SK-N-SH (cell line): Measurements from ENCODE around the gene TMED8. TPM values are rescaled to one million over a fixed set of nuclear protein-coding genes. Genes with fewer than 3 reads are reported as not detected.

Source experiments
- CTCF ChIA-PET: fragments of 300-600, 350-600 bp; formaldehyde crosslinking; extraction: SDS; loops from one replicate; lab custom pipeline; 2021; lab: Yijun Ruan, JAX
- POLR2A ChIA-PET: fragments of 350-600 bp; sonication (Branson Sonifier 250); formaldehyde crosslinking; extraction: SDS; loops from one replicate; lab custom pipeline; 2020; ENCODE audit warnings: antibody characterized with exemption, inconsistent platforms; lab: Yijun Ruan, JAX
- DNase-seq: peaks from one replicate; pipeline ENCODE4 v3.0.0; 2012
- H2AFZ ChIP-seq: fragments of 200-600 bp; sonication (generic); 2 replicates; pipeline ENCODE4 v1.8.1; 2016; ENCODE audit warnings: antibody characterized with exemption, mild to moderate bottlenecking, low read depth
- H3F3A ChIP-seq: fragments of 200-600 bp; sonication (generic); replicated peaks from 2 replicates; pipeline ENCODE3; 2016; ENCODE audit warnings: antibody characterized with exemption, mild to moderate bottlenecking; ENCODE audit not compliant: insufficient read depth
- H3K27ac ChIP-seq, 2 experiments: fragments of 200-500 bp in 1 of 2; fragments of 200-600 bp in 1 of 2; sonication (Bioruptor generic) in 1 of 2; sonication (generic), shearing (Covaris generic) in 1 of 2; 2 replicates each; pipeline versions ENCODE4 v1.5.1 to v1.6.1; 2014 to 2016; ENCODE audit warnings: low read depth in 2 of 2, inconsistent platforms in 1 of 2, low read length in 1 of 2, mild to moderate bottlenecking in 1 of 2, mixed read lengths in 1 of 2
- H3K27me3 ChIP-seq: fragments of 200-600 bp; sonication (generic), shearing (Covaris generic); 2 replicates; pipeline ENCODE4 v1.6.1; 2016; ENCODE audit warnings: mixed run types; ENCODE audit not compliant: insufficient read depth
- H3K36me3 ChIP-seq, 2 experiments: fragments of 200-500 bp in 1 of 2; fragments of 200-600 bp in 1 of 2; sonication (Bioruptor generic) in 1 of 2; sonication (generic) in 1 of 2; replicated peaks in 1 of 2; 2 replicates each; pipeline versions ENCODE3 to v1.5.1; 2014 to 2016; ENCODE audit warnings: low read length in 1 of 2, mild to moderate bottlenecking in 1 of 2; ENCODE audit not compliant: insufficient read depth in 2 of 2, control insufficient read depth in 1 of 2
- H3K4me1 ChIP-seq, 2 experiments: fragments of 200-500 bp in 1 of 2; fragments of 200-600 bp in 1 of 2; sonication (Bioruptor generic) in 1 of 2; sonication (generic), shearing (Covaris generic) in 1 of 2; 2 replicates each; pipeline versions ENCODE4 v1.5.1 to v1.6.1; 2014 to 2016; ENCODE audit warnings: low read depth in 1 of 2, low read length in 1 of 2, mixed run types in 1 of 2; ENCODE audit not compliant: insufficient read depth in 2 of 2, control insufficient read depth in 1 of 2
- H3K4me2 ChIP-seq: fragments of 200-600 bp; sonication (generic), shearing (Covaris generic); 2 replicates; pipeline ENCODE4 v1.6.1; 2017; ENCODE audit warnings: mixed run types
- H3K4me3 ChIP-seq, 2 experiments: fragments of 200-500 bp in 1 of 2; fragments of 200-600 bp in 1 of 2; sonication (Bioruptor generic) in 1 of 2; sonication (generic), shearing (Covaris generic) in 1 of 2; 2 replicates each; pipeline versions ENCODE4 v1.5.1 to v1.8.1; 2014 to 2016; ENCODE audit warnings: low read depth in 2 of 2, inconsistent platforms in 1 of 2, low read length in 1 of 2, mild to moderate bottlenecking in 1 of 2, mixed read lengths in 1 of 2, moderate library complexity in 1 of 2
- H3K79me2 ChIP-seq: fragments of 200-600 bp; sonication (generic); 2 replicates; pipeline ENCODE4 v1.8.1; 2017; ENCODE audit warnings: mild to moderate bottlenecking; ENCODE audit not compliant: insufficient read depth
- H3K9ac ChIP-seq: fragments of 200-600 bp; sonication (generic); 2 replicates; pipeline ENCODE4 v1.6.1; 2017; ENCODE audit warnings: mixed run types
- H3K9me2 ChIP-seq: fragments of 200-600 bp; sonication (generic); 2 replicates; pipeline ENCODE4 v1.6.1; 2017; ENCODE audit warnings: mixed run types
- H3K9me3 ChIP-seq: fragments of 200-600 bp; sonication (generic); 2 replicates; pipeline ENCODE4 v1.6.1; 2017; ENCODE audit warnings: mixed run types, mild to moderate bottlenecking, moderate library complexity
- H4K20me1 ChIP-seq: fragments of 200-600 bp; sonication (generic); 2 replicates; pipeline ENCODE4 v1.6.1; 2017; ENCODE audit warnings: mild to moderate bottlenecking, mixed run types; ENCODE audit not compliant: insufficient read depth
- CHD2 ChIP-seq: fragments of 150-350 bp; IDR thresholded peaks from 2 replicates; pipeline ENCODE4 v1.6.1; 2018; ENCODE audit warnings: low read length; ENCODE audit not compliant: partially characterized antibody
- EP300 ChIP-seq, 2 experiments: IDR thresholded peaks; 2 replicates each; pipeline versions ENCODE4 v1.4.0 to v1.6.1; 2012; ENCODE audit warnings: borderline replicate concordance in 1 of 2, low read depth in 1 of 2, low read length in 1 of 2
- FOSL2 ChIP-seq: IDR thresholded peaks from 2 replicates; pipeline ENCODE4 v1.4.0; 2012; ENCODE audit warnings: low read depth, mild to moderate bottlenecking, moderate library complexity, borderline replicate concordance
- JUND ChIP-seq: IDR thresholded peaks from 2 replicates; pipeline ENCODE4 v1.4.0; 2012
- POLR2AphosphoS5 ChIP-seq: IDR thresholded peaks from 2 replicates; pipeline ENCODE4 v1.6.1; 2012; ENCODE audit warnings: low read depth, low read length
- RCOR1 ChIP-seq: fragments of 150-350 bp; IDR thresholded peaks from 2 replicates; pipeline ENCODE4 v1.6.1; 2017; ENCODE audit warnings: antibody characterized with exemption, low read length
- RXRA ChIP-seq: IDR thresholded peaks from 2 replicates; pipeline ENCODE4 v1.4.0; 2012; ENCODE audit warnings: low read depth, mild to moderate bottlenecking, borderline replicate concordance
- SIN3A ChIP-seq: IDR thresholded peaks from 2 replicates; pipeline ENCODE4 v1.6.1; 2012; ENCODE audit warnings: low read depth, mild to moderate bottlenecking, low read length, moderate library complexity, borderline replicate concordance
- WGBS: methylation state at CpG from one replicate; pipeline ENCODE4 v1.1.6; 2017; ENCODE audit warnings: low lambda C conversion rate; 5-methylcytosine and 5-hydroxymethylcytosine counted together
- polyA plus RNA-seq, 3 experiments: library from polyadenylated mRNA; depleted of rRNA; stranded (reverse); fragments of >200 nt; gene quantifications; 2 replicates each; pipeline ENCODE4 v1.2.3, GENCODE V29; 2012
- TF ChIP-seq, protein P1 (sequence below): IDR thresholded peaks from 2 replicates; pipeline ENCODE4 v1.4.0; 2012; ENCODE audit warnings: low read depth, borderline replicate concordance
- TF ChIP-seq, protein P2 (sequence below): IDR thresholded peaks from 2 replicates; pipeline ENCODE4 v1.6.1; 2012; ENCODE audit warnings: mild to moderate bottlenecking, low read depth, low read length, moderate library complexity
- TF ChIP-seq, protein P3 (sequence below): fragments of 150-350 bp; IDR thresholded peaks from 2 replicates; pipeline ENCODE4 v1.6.1; 2017; ENCODE audit warnings: antibody characterized with exemption, low read length, low read depth, borderline replicate concordance
- TF ChIP-seq, protein P4 (sequence below): fragments of 150-350 bp; IDR thresholded peaks from 2 replicates; pipeline ENCODE4 v1.6.1; 2016; ENCODE audit warnings: mild to moderate bottlenecking, low read depth, low read length

TMED8 gene
- polyA plus RNA-seq, 1 of the 3 experiments (the other 2 are of a cell fraction): 2.3 TPM

- Histone ChIP-seq H3K9me2 (no peaks in the 10 kb centered on the region), H4K20me1 (no peaks in the 10 kb centered on the region), H3F3A (no peaks in the 10 kb centered on the region), H3K79me2 (peaks cover 43% of the 10 kb centered on the region; the same call in 1 of the 2 replicates), H3K4me1 (peaks cover 4 to 5% of the 10 kb centered on the region in 2 experiments; a peak in 3 of 4 replicates), H3K9me3 (no peaks in the 10 kb centered on the region), H3K4me3 (no peak overlapping the region), H3K9ac (no peak overlapping the region), H3K36me3 (no peaks in the 10 kb centered on the region), H3K27ac (no peak overlapping the region), H3K27me3 (no peaks in the 10 kb centered on the region), H2AFZ (no peak overlapping the region), H3K4me2 (no peak overlapping the region)
- POLR2A ChIA-PET: no interaction called here
- TF ChIP-seq, protein P1, sequence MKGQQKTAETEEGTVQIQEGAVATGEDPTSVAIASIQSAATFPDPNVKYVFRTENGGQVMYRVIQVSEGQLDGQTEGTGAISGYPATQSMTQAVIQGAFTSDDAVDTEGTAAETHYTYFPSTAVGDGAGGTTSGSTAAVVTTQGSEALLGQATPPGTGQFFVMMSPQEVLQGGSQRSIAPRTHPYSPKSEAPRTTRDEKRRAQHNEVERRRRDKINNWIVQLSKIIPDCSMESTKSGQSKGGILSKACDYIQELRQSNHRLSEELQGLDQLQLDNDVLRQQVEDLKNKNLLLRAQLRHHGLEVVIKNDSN: no peak
- TF ChIP-seq, protein P2, sequence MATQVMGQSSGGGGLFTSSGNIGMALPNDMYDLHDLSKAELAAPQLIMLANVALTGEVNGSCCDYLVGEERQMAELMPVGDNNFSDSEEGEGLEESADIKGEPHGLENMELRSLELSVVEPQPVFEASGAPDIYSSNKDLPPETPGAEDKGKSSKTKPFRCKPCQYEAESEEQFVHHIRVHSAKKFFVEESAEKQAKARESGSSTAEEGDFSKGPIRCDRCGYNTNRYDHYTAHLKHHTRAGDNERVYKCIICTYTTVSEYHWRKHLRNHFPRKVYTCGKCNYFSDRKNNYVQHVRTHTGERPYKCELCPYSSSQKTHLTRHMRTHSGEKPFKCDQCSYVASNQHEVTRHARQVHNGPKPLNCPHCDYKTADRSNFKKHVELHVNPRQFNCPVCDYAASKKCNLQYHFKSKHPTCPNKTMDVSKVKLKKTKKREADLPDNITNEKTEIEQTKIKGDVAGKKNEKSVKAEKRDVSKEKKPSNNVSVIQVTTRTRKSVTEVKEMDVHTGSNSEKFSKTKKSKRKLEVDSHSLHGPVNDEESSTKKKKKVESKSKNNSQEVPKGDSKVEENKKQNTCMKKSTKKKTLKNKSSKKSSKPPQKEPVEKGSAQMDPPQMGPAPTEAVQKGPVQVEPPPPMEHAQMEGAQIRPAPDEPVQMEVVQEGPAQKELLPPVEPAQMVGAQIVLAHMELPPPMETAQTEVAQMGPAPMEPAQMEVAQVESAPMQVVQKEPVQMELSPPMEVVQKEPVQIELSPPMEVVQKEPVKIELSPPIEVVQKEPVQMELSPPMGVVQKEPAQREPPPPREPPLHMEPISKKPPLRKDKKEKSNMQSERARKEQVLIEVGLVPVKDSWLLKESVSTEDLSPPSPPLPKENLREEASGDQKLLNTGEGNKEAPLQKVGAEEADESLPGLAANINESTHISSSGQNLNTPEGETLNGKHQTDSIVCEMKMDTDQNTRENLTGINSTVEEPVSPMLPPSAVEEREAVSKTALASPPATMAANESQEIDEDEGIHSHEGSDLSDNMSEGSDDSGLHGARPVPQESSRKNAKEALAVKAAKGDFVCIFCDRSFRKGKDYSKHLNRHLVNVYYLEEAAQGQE: no peak
- no peak for TF ChIP-seq CHD2
- TF ChIP-seq, protein P3, sequence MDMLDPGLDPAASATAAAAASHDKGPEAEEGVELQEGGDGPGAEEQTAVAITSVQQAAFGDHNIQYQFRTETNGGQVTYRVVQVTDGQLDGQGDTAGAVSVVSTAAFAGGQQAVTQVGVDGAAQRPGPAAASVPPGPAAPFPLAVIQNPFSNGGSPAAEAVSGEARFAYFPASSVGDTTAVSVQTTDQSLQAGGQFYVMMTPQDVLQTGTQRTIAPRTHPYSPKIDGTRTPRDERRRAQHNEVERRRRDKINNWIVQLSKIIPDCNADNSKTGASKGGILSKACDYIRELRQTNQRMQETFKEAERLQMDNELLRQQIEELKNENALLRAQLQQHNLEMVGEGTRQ: no peak
- TF ChIP-seq RCOR1: no peak
- no peak for TF ChIP-seq RXRA
- TF ChIP-seq JUND: no peak
- TF ChIP-seq SIN3A: no peak
- TF ChIP-seq, protein P4, sequence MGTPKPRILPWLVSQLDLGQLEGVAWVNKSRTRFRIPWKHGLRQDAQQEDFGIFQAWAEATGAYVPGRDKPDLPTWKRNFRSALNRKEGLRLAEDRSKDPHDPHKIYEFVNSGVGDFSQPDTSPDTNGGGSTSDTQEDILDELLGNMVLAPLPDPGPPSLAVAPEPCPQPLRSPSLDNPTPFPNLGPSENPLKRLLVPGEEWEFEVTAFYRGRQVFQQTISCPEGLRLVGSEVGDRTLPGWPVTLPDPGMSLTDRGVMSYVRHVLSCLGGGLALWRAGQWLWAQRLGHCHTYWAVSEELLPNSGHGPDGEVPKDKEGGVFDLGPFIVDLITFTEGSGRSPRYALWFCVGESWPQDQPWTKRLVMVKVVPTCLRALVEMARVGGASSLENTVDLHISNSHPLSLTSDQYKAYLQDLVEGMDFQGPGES: no peak
- no peak for TF ChIP-seq EP300 (IDR thresholded peaks at IDR 0.05; ENCODE audit: borderline replicate concordance in 1 of 2, low read depth in 1 of 2, low read length in 1 of 2)
- TF ChIP-seq POLR2AphosphoS5: no peak
- TF ChIP-seq FOSL2: no peak
- DNase-seq: no peak
- WGBS: 87% methylated on average over 4 of the region's 4 CpGs
- CTCF ChIA-PET: no interaction called here
Measured at GRCh38 chr14:77372304-77372841, 4.5 kb downstream of the TMED8 start.
